ENCODE results near the gene GAS6. TPM values are rescaled to one million over a fixed set of nuclear protein-coding genes. Genes with fewer than 3 reads are reported as not detected.

GAS6 gene
- total and polyA plus RNA-seq, 2 donors (not counting 3 experiments of a cell fraction or from before 2014, with no cell fraction given): 69.2 to 109 TPM

DNA sequence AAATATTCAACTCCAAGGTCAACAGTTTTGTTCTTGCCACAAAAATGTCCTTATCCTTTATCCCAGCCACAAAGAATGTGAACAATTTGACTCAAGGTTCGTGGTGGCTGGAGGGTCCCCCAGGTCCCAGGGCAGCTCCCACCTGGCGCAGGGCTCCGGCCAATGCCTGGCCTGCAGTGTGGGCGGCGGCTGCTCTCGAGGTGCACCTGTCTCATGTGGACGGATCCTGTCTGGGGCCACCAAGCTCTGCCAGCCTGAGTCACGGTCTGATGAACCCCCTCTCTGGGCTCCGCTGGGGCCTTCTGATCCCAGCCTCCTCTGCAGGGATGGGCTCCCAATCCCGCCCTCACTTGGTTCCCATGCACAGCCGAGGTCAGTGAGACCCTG is 49.4 kb downstream of the GAS6 start:
- no peaks in the 10 kb centered on the region for H3K9me1 ChIP-seq (replicated peaks; ENCODE audit: control insufficient read depth, extremely low read depth, insufficient read depth, low read length)
- CTCF ChIA-PET: interaction anchor here (0.7 to 2.3 kb wide), 6 partner anchors 9 to 133 kb away, joined by 3 to 19 read pairs (median 8); no protein-coding TSS in a partner anchor
- H3K79me2 ChIP-seq (ENCODE audit: control insufficient read depth, insufficient read depth, low read length): no peaks in the 10 kb centered on the region
- POLR2A ChIA-PET: no interaction called here
- peaks cover 0 to 3% of the 10 kb centered on the region in 2 experiments for H3K36me3 ChIP-seq (ENCODE audit: control insufficient read depth in 2 of 2, extremely low read depth in 1 of 2, insufficient read depth in 2 of 2, low read length in 2 of 2)
- intact Hi-C loops (cut with micrococcal nuclease): no loop called here
- H4K20me1 ChIP-seq (replicated peaks; ENCODE audit: control insufficient read depth, extremely low read depth, insufficient read depth, low read length): no peaks in the 10 kb centered on the region
- H3K9ac ChIP-seq (replicated peaks; ENCODE audit: extremely low read depth, insufficient read depth, low read length): no peak overlapping the region
- H3K27ac ChIP-seq (ENCODE audit: insufficient read depth, low read depth, low read length): no peak overlapping the region
- H3K27me3 ChIP-seq (ENCODE audit: control insufficient read depth in 2 of 2, insufficient read depth in 2 of 2, low read length in 2 of 2): no peaks in the 10 kb centered on the region
- DNase-seq (ENCODE audit: low read depth, low spot score): no peak
- TF ChIP-seq, protein P1, sequence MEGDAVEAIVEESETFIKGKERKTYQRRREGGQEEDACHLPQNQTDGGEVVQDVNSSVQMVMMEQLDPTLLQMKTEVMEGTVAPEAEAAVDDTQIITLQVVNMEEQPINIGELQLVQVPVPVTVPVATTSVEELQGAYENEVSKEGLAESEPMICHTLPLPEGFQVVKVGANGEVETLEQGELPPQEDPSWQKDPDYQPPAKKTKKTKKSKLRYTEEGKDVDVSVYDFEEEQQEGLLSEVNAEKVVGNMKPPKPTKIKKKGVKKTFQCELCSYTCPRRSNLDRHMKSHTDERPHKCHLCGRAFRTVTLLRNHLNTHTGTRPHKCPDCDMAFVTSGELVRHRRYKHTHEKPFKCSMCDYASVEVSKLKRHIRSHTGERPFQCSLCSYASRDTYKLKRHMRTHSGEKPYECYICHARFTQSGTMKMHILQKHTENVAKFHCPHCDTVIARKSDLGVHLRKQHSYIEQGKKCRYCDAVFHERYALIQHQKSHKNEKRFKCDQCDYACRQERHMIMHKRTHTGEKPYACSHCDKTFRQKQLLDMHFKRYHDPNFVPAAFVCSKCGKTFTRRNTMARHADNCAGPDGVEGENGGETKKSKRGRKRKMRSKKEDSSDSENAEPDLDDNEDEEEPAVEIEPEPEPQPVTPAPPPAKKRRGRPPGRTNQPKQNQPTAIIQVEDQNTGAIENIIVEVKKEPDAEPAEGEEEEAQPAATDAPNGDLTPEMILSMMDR (IDR thresholded peaks at IDR 0.05; ENCODE audit: extremely low read depth in 1 of 2, insufficient read depth in 1 of 2, low read depth in 1 of 2, low read length in 2 of 2): no peak
- TF ChIP-seq MYC (IDR thresholded peaks at IDR 0.05; ENCODE audit: low read depth, low read length) (no peak), JUN (IDR thresholded peaks at IDR 0.05; ENCODE audit: borderline replicate concordance, insufficient read depth, insufficient read length, low read depth) (no peak)
- TF ChIP-seq, protein P2, sequence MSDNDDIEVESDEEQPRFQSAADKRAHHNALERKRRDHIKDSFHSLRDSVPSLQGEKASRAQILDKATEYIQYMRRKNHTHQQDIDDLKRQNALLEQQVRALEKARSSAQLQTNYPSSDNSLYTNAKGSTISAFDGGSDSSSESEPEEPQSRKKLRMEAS (IDR thresholded peaks at IDR 0.05; ENCODE audit: insufficient read depth, insufficient read length): no peak
- no peak for FAIRE-seq
- H3K4me1 ChIP-seq (ENCODE audit: control insufficient read depth, extremely low read depth, insufficient read depth, low read length): peaks cover 6% of the 10 kb centered on the region
- H3K4me2 ChIP-seq (ENCODE audit: insufficient read depth, low read length): no peak overlapping the region
- H3K9me3 ChIP-seq (replicated peaks; ENCODE audit: control insufficient read depth, insufficient read depth, low read length): no peaks in the 10 kb centered on the region
- H3K4me3 ChIP-seq (replicated peaks in 1 of 3; ENCODE audit: insufficient read depth in 1 of 3, low read depth in 1 of 3, low read length in 3 of 3): no peak overlapping the region
- dilution Hi-C loops (cut with MboI; ENCODE audit: extremely low pct_ligation_motif_present, low sequenced_read_pairs): no loop called here
- no TSS peak for BruUV-seq (replicated peaks)
- H2AFZ ChIP-seq (ENCODE audit: low read depth, low read length): no peak overlapping the region

DNA sequence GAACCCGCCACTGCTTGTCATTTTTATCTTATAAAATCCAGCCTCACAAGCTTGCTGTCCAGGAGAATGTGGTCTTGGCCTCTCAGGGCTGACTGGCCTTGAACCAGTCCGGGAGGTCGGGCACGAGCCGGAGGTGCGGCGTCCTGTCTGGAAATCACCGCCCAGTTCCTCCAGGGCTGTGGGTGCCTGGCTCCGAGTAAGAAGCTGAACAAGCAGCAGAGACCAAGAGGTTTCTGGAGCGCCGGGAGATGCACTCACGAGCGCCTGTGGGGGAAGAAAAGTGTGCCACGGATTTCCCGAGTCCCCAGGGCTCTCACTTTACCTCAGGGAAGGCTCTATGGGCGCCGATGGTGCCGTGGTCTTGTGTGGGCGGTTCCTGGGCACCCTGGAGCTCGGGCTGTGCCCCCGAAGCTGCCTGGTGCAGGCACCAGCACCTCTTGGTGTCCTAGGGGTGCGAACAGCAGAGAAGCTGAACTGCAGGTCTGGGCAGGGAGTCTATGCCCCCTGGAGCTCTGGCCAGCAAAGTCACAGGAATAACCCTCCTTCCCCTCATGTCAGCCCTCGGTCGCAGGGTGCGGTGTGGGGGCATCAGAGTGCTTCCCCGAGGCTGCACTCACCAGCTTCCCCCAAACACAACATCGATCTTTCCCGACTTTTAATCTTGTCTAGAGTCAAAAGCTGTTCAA is 50.0 kb downstream of the GAS6 start:
- peak; percentile 25 for DNase-seq (ENCODE audit: low read depth, low spot score)
- Histone ChIP-seq H3K9me3 (replicated peaks; ENCODE audit: control insufficient read depth, insufficient read depth, low read length) (no peaks in the 10 kb centered on the region), H4K20me1 (replicated peaks; ENCODE audit: control insufficient read depth, extremely low read depth, insufficient read depth, low read length) (no peaks in the 10 kb centered on the region), H3K27me3 (ENCODE audit: control insufficient read depth in 2 of 2, insufficient read depth in 2 of 2, low read length in 2 of 2) (no peaks in the 10 kb centered on the region), H3K79me2 (ENCODE audit: control insufficient read depth, insufficient read depth, low read length) (no peaks in the 10 kb centered on the region), H3K4me3 (replicated peaks in 1 of 3; ENCODE audit: insufficient read depth in 1 of 3, low read depth in 1 of 3, low read length in 3 of 3) (no peak overlapping the region), H3K9ac (replicated peaks; ENCODE audit: extremely low read depth, insufficient read depth, low read length) (no peak overlapping the region), H3K4me2 (ENCODE audit: insufficient read depth, low read length) (no peak overlapping the region), H3K9me1 (replicated peaks; ENCODE audit: control insufficient read depth, extremely low read depth, insufficient read depth, low read length) (no peaks in the 10 kb centered on the region), H2AFZ (ENCODE audit: low read depth, low read length) (no peak overlapping the region), H3K27ac (ENCODE audit: insufficient read depth, low read depth, low read length) (no peak overlapping the region), H3K4me1 (ENCODE audit: control insufficient read depth, extremely low read depth, insufficient read depth, low read length) (peaks cover 6% of the 10 kb centered on the region), H3K36me3 (ENCODE audit: control insufficient read depth in 2 of 2, extremely low read depth in 1 of 2, insufficient read depth in 2 of 2, low read length in 2 of 2) (peaks cover 0 to 3% of the 10 kb centered on the region in 2 experiments)
- peak; percentile 37 for FAIRE-seq
- CTCF ChIA-PET: interaction anchor here (0.7 to 2.3 kb wide), 7 partner anchors 9 to 133 kb away, joined by 3 to 19 read pairs (median 8); no protein-coding TSS in a partner anchor
- BruUV-seq (replicated peaks): no TSS peak
- intact Hi-C loops (cut with micrococcal nuclease): no loop called here
- dilution Hi-C loops (cut with MboI; ENCODE audit: extremely low pct_ligation_motif_present, low sequenced_read_pairs): no loop called here
- no peak for TF ChIP-seq MYC (IDR thresholded peaks at IDR 0.05; ENCODE audit: low read depth, low read length)
- no peak for TF ChIP-seq EZH2 (IDR thresholded peaks at IDR 0.05; ENCODE audit: borderline replicate concordance, low read depth, low read length, severe bottlenecking)
- no peak for TF ChIP-seq FOS (IDR thresholded peaks at IDR 0.05; ENCODE audit: borderline replicate concordance, insufficient read depth, low read length)
- no peak for TF ChIP-seq POLR2AphosphoS5 (IDR thresholded peaks at IDR 0.05; ENCODE audit: insufficient read depth, low read depth, low read length)
- TF ChIP-seq, protein P1 (IDR thresholded peaks at IDR 0.05; ENCODE audit: extremely low read depth in 1 of 2, insufficient read depth in 1 of 2, low read depth in 1 of 2, low read length in 2 of 2): no peak
- TF ChIP-seq, protein P2 (IDR thresholded peaks at IDR 0.05; ENCODE audit: insufficient read depth, insufficient read length): no peak
- no peak for TF ChIP-seq JUN (IDR thresholded peaks at IDR 0.05; ENCODE audit: borderline replicate concordance, insufficient read depth, insufficient read length, low read depth)
- no peak for TF ChIP-seq POLR2A (IDR thresholded peaks at IDR 0.05; ENCODE audit: low read depth, low read length)
- TF ChIP-seq GATA2 (IDR thresholded peaks at IDR 0.05; ENCODE audit: insufficient read depth, insufficient read length, low read depth, low read length): no peak
- POLR2A ChIA-PET: no interaction called here

All from endothelial cell of umbilical vein (primary cell).